Skeletal muscle cell (primary cell): ENCODE data around the gene MLPH.

Experiments used
- DNase-seq: peaks from one replicate; pipeline ENCODE4 v3.0.0-alpha.2; 2010; ENCODE audit warnings: low read depth
- H3K4me3 ChIP-seq: 2 replicates; pipeline ENCODE4 v1.5.1; 2011; ENCODE audit warnings: low read depth, mild to moderate bottlenecking, control low read depth, low read length, moderate library complexity

Gene MLPH

GRCh38 chr2:237512774-237513466 is 25.9 kb downstream of the MLPH start:
- peak; percentile 45 for DNase-seq
- no peak overlapping the region for H3K4me3 ChIP-seq

GRCh38 chr2:237513693-237514092 is 26.6 kb downstream of the MLPH start:
- no peak for DNase-seq
- no peak overlapping the region for H3K4me3 ChIP-seq

GRCh38 chr2:237514474-237515130 is 27.6 kb downstream of the MLPH start:
- H3K4me3 ChIP-seq = no peak overlapping the region
- DNase-seq = no peak

- no peak for DNase-seq
- H3K4me3 ChIP-seq = no peak overlapping the region
Measured at GRCh38 chr2:237515166-237515565, 28.1 kb downstream of the MLPH start.

GRCh38 chr2:237515621-237516275 is 28.7 kb downstream of the MLPH start:
- no peak for DNase-seq
- no peak overlapping the region for H3K4me3 ChIP-seq

- H3K4me3 ChIP-seq = no peak overlapping the region
- no peak for DNase-seq
Measured at GRCh38 chr2:237517163-237517562, 30.1 kb downstream of the MLPH start.

- no peak overlapping the region for H3K4me3 ChIP-seq
- no peak for DNase-seq
Measured at GRCh38 chr2:237517990-237518389, 30.9 kb downstream of the MLPH start.

GRCh38 chr2:237519506-237520245 is 32.6 kb downstream of the MLPH start:
- H3K4me3 ChIP-seq = no peak overlapping the region
- DNase-seq = no peak

GRCh38 chr2:237520290-237520689 is 33.2 kb downstream of the MLPH start:
- no peak overlapping the region for H3K4me3 ChIP-seq
- DNase-seq = no peak

GRCh38 chr2:237524631-237525030 is 37.6 kb downstream of the MLPH start:
- no peak for DNase-seq

GRCh38 chr2:237525559-237526157 is 38.6 kb downstream of the MLPH start:
- no peak for DNase-seq
- H3K4me3 ChIP-seq = no peak overlapping the region

More at GRCh38 chr2:237524631-237525030, 37.6 kb downstream of the MLPH start:
- no peak overlapping the region for H3K4me3 ChIP-seq

GRCh38 chr2:237527233-237527632 is 40.2 kb downstream of the MLPH start:
- DNase-seq = no peak
- H3K4me3 ChIP-seq = no peak overlapping the region

- H3K4me3 ChIP-seq = no peak overlapping the region
- no peak for DNase-seq
Measured at GRCh38 chr2:237527766-237528165, 40.7 kb downstream of the MLPH start.

GRCh38 chr2:237529452-237530402 is 42.7 kb downstream of the MLPH start:
- DNase-seq = no peak

GRCh38 chr2:237530472-237531433 is 43.7 kb downstream of the MLPH start:
- DNase-seq = no peak
- H3K4me3 ChIP-seq = no peak overlapping the region

More at GRCh38 chr2:237529452-237530402, 42.7 kb downstream of the MLPH start:
- H3K4me3 ChIP-seq = no peak overlapping the region

- no peak for DNase-seq
- no peak overlapping the region for H3K4me3 ChIP-seq
Measured at GRCh38 chr2:237532160-237532559, 45.1 kb downstream of the MLPH start.

- H3K4me3 ChIP-seq = no peak overlapping the region
Measured at GRCh38 chr2:237533668-237534161, 46.7 kb downstream of the MLPH start.

More at GRCh38 chr2:237533668-237534161, 46.7 kb downstream of the MLPH start:
- DNase-seq = peak; percentile 60
